HFFc6 (cell line): ENCODE measurements around the gene GOLGA3. TPM values are rescaled to one million over a fixed set of nuclear protein-coding genes. Genes with fewer than 3 reads are reported as not detected.

ENCODE experiments used
- DNase-seq: peaks from one replicate; pipeline ENCODE4 v3.0.0-alpha.2; 2018
- H3K27ac Mint-ChIP-seq: 2 replicates; pipeline ENCODE4 v1.8.0; 2020; ENCODE audit warnings: mild to moderate bottlenecking, mixed read lengths
- H3K27me3 Mint-ChIP-seq: 2 replicates; pipeline ENCODE4 v1.8.0; 2021; ENCODE audit warnings: mild to moderate bottlenecking, moderate library complexity, mixed read lengths; ENCODE audit not compliant: insufficient read depth
- H3K36me3 Mint-ChIP-seq: 2 replicates; pipeline ENCODE4 v1.8.0; 2021; ENCODE audit warnings: low read depth, mixed read lengths
- H3K4me1 Mint-ChIP-seq: 2 replicates; pipeline ENCODE4 v1.8.0; 2020; ENCODE audit warnings: low read depth, mixed read lengths
- H3K4me3 Mint-ChIP-seq: 2 replicates; pipeline ENCODE4 v1.8.0; 2020; ENCODE audit warnings: mild to moderate bottlenecking, moderate library complexity, mixed read lengths
- H3K9me3 Mint-ChIP-seq: 2 replicates; pipeline ENCODE4 v1.8.0; 2020; ENCODE audit warnings: mild to moderate bottlenecking, mixed read lengths
- total RNA-seq, 6 experiments: library from RNA; stranded (reverse); fragmentation: NEBNext Ultra II Directional; extraction: Animal tissue kit (Norgen Biotek cat#: 25700); gene quantifications; 2 replicates in 1 of 6; 3 replicates in 5 of 6; pipeline ENCODE4 v1.2.3, GENCODE V29; 2021
- TF ChIP-seq, protein P1 (sequence below): fragments of 200-600 bp; sonication (generic); IDR thresholded peaks from 2 replicates; pipeline ENCODE4 v1.5.0; 2021; ENCODE audit warnings: antibody characterized with exemption, mild to moderate bottlenecking

Gene GOLGA3
- total RNA-seq, 6 experiments from 2014 or later: 108 to 121 (median 115) TPM

- TF ChIP-seq, protein P1, sequence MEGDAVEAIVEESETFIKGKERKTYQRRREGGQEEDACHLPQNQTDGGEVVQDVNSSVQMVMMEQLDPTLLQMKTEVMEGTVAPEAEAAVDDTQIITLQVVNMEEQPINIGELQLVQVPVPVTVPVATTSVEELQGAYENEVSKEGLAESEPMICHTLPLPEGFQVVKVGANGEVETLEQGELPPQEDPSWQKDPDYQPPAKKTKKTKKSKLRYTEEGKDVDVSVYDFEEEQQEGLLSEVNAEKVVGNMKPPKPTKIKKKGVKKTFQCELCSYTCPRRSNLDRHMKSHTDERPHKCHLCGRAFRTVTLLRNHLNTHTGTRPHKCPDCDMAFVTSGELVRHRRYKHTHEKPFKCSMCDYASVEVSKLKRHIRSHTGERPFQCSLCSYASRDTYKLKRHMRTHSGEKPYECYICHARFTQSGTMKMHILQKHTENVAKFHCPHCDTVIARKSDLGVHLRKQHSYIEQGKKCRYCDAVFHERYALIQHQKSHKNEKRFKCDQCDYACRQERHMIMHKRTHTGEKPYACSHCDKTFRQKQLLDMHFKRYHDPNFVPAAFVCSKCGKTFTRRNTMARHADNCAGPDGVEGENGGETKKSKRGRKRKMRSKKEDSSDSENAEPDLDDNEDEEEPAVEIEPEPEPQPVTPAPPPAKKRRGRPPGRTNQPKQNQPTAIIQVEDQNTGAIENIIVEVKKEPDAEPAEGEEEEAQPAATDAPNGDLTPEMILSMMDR: no peak
- Mint-ChIP-seq H3K27me3 (peaks cover 13% of the 10 kb centered on the region), H3K4me1 (peaks cover 3% of the 10 kb centered on the region; the same call in 1 of the 2 replicates), H3K9me3 (no peaks in the 10 kb centered on the region), H3K27ac (no peak overlapping the region), H3K36me3 (peaks cover 27% of the 10 kb centered on the region), H3K4me3 (no peak overlapping the region)
- no peak for DNase-seq
These were observed 55.4 kb downstream of the GOLGA3 start for GRCh38 chr12:132773077-132773955.

DNA sequence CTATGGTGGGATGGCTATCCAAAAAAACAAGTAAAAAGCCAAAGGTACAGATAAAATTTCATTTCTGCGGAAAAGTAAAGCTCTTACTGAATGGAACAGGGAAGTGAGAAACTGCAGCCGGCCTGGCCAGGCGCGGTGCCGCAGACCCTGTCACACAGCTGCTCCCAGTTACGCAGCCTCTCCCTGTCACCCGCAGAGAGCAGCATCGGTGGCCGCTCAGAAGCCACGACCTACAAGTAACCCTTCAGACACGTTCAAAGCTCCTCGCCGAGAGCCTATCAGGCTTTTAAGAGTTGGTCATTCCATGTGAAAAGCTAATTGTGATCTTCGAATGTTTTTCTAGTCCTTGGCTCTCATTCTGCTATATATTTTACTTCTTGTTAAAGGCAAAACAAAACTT, 56.1 kb downstream of the GOLGA3 start:
- Mint-ChIP-seq H3K9me3 (no peaks in the 10 kb centered on the region; the same call in 1 of the 2 replicates), H3K27ac (no peak overlapping the region), H3K4me3 (no peak overlapping the region), H3K36me3 (peaks cover 33% of the 10 kb centered on the region), H3K4me1 (peaks cover 8% of the 10 kb centered on the region), H3K27me3 (peaks cover 13% of the 10 kb centered on the region)
- no peak for DNase-seq
- TF ChIP-seq, protein P1: no peak

DNA sequence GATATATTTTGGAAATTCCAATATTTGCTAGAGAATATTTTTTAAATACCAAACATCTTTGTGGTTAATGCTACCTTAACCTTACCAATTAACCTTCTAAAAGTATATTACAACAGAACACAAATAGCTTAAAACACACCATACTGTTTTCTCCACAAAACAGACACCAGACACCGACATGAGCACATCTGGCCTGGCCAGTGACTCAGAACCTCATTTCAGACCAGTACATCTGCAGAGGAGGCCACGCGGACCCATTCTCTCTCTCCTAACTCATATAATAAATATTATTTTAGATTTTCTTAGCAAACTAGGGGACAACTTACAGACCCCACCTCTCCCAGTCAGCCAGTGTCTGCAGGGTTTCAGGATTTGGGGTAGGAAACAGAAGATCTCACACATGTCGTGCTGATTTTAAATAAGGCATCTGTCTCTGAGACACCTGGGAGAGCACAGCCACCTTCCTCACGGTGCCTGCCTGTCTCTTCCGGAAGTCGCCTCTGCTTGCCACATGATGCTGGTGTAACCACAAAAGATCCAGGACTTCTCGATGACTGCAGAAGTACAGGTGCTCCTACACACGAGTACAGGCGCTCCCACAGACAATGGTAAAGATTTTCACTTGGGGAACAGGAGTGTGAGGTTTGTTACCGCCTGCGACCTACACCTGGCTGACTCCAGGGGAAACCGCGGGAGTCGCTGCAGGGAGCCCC, 57.4 kb downstream of the GOLGA3 start:
- Mint-ChIP-seq H3K27ac (no peak overlapping the region), H3K9me3 (no peaks in the 10 kb centered on the region; the same call in 1 of the 2 replicates), H3K4me3 (no peak overlapping the region), H3K27me3 (peaks cover 16% of the 10 kb centered on the region), H3K36me3 (peaks cover 36% of the 10 kb centered on the region), H3K4me1 (peaks cover 11% of the 10 kb centered on the region)
- TF ChIP-seq, protein P1: no peak
- no peak for DNase-seq

- no peaks in the 10 kb centered on the region; the same call in 1 of the 2 replicates for H3K9me3 Mint-ChIP-seq
- H3K36me3 Mint-ChIP-seq: peaks cover 28% of the 10 kb centered on the region
- peak overlapping the region; percentile 55; the same call in 1 of the 2 replicates for H3K27ac Mint-ChIP-seq
- H3K4me3 Mint-ChIP-seq: peak overlapping the region; percentile 26; the same call in 1 of the 2 replicates
- DNase-seq: no peak
- TF ChIP-seq, protein P1: no peak
- H3K4me1 Mint-ChIP-seq: peaks cover 17% of the 10 kb centered on the region
- peaks cover 8% of the 10 kb centered on the region for H3K27me3 Mint-ChIP-seq
These were observed 62.1 kb downstream of the GOLGA3 start for GRCh38 chr12:132766380-132767085.

GRCh38 chr12:132765361-132765760, 63.3 kb downstream of the GOLGA3 start:
- Mint-ChIP-seq H3K27me3 (peaks cover 10% of the 10 kb centered on the region), H3K9me3 (no peaks in the 10 kb centered on the region; the same call in 1 of the 2 replicates), H3K4me1 (peaks cover 21% of the 10 kb centered on the region), H3K27ac (peak overlapping the region; percentile 26; the same call in 1 of the 2 replicates), H3K4me3 (no peak overlapping the region; the same call in 1 of the 2 replicates), H3K36me3 (peaks cover 25% of the 10 kb centered on the region)
- DNase-seq: no peak
- TF ChIP-seq, protein P1: no peak
